Activated T-cell treated with anti-CD3 and anti-CD28 coated beads, Interleukin-2, amount 50 U/mL, for 1 hour (primary cell): ENCODE results near the gene HES5.

ENCODE experiments used
- DNase-seq: peaks from one replicate; pipeline ENCODE4 v3.0.0-alpha.2; 2020

The HES5 gene

GRCh38 chr1:2546515-2547209 is 16.6 kb upstream of the HES5 start:
- DNase-seq = peak; percentile 79

- DNase-seq = peak; percentile 87
Observed at GRCh38 chr1:2545754-2546514, 15.9 kb upstream of the HES5 start.

GRCh38 chr1:2544875-2545640 is 15.0 kb upstream of the HES5 start:
- no peak for DNase-seq

- DNase-seq = no peak
Observed at GRCh38 chr1:2544093-2544874, 14.2 kb upstream of the HES5 start.

- DNase-seq = peak; percentile 63
Observed at GRCh38 chr1:2543543-2544092, 13.6 kb upstream of the HES5 start.

- DNase-seq = no peak
Observed at GRCh38 chr1:2542246-2542915, 12.3 kb upstream of the HES5 start.

- no peak for DNase-seq
Observed at GRCh38 chr1:2541619-2542245, 11.7 kb upstream of the HES5 start.

- no peak for DNase-seq
Observed at GRCh38 chr1:2540816-2541492, 10.9 kb upstream of the HES5 start.

GRCh38 chr1:2539312-2539907 is 9.3 kb upstream of the HES5 start:
- DNase-seq = peak; percentile 53

- DNase-seq = no peak
Observed at GRCh38 chr1:2538872-2539271, 8.8 kb upstream of the HES5 start.

GRCh38 chr1:2538376-2538775 is 8.3 kb upstream of the HES5 start:
- no peak for DNase-seq

- DNase-seq = no peak
Observed at GRCh38 chr1:2537784-2538115, 7.7 kb upstream of the HES5 start.

- no peak for DNase-seq
Observed at GRCh38 chr1:2535981-2536380, 5.9 kb upstream of the HES5 start.

GRCh38 chr1:2535455-2535854 is 5.4 kb upstream of the HES5 start:
- no peak for DNase-seq

GRCh38 chr1:2534687-2535441 is 4.8 kb upstream of the HES5 start:
- no peak for DNase-seq

GRCh38 chr1:2534315-2534686 is 4.2 kb upstream of the HES5 start:
- no peak for DNase-seq

- no peak for DNase-seq
Observed at GRCh38 chr1:2533365-2533764, 3.3 kb upstream of the HES5 start.

GRCh38 chr1:2532485-2533160 is 2.6 kb upstream of the HES5 start:
- no peak for DNase-seq
